ENCODE data around the gene PRKCB. TPM values are rescaled to one million over a fixed set of nuclear protein-coding genes. Genes with fewer than 3 reads are reported as not detected.

The PRKCB gene
- total and polyA plus RNA-seq, 4 donors: 1.6 to 9.4 (median 4.0) TPM

GRCh38 chr16:23909792-23910418, 74.1 kb downstream of the PRKCB start:
- Histone ChIP-seq H3K27me3 (ENCODE audit: control insufficient read depth in 4 of 4, insufficient read depth in 4 of 4, low read length in 3 of 4) (no peaks in the 10 kb centered on the region), H3K9ac (ENCODE audit: low read depth in 1 of 2, low read length in 2 of 2) (no peak overlapping the region), H3K4me1 (ENCODE audit: control insufficient read depth in 4 of 4, insufficient read depth in 4 of 4, low read length in 3 of 4) (peaks cover 0 to 1% (median 0%) of the 10 kb centered on the region in 4 donors), H3K9me3 (ENCODE audit: control insufficient read depth in 4 of 4, low read length in 3 of 4) (no peaks in the 10 kb centered on the region), H3K27ac (ENCODE audit: low read depth in 1 of 2, low read length in 2 of 2) (no peak overlapping the region), H3K4me3 (ENCODE audit: low read depth in 1 of 3, low read length in 3 of 3) (no peak overlapping the region), H3K36me3 (ENCODE audit: control insufficient read depth in 4 of 4, insufficient read depth in 3 of 4, low read depth in 1 of 4, low read length in 3 of 4) (no peaks in the 10 kb centered on the region)
- no peak for TF ChIP-seq FOXA1 (IDR thresholded peaks at IDR 0.05)
- no peak for TF ChIP-seq ATF3 (IDR thresholded peaks at IDR 0.05)
- TF ChIP-seq REST (IDR thresholded peaks at IDR 0.05): no peak
- TF ChIP-seq NR2F2 (IDR thresholded peaks at IDR 0.05): no peak
- no peak for TF ChIP-seq YY1 (IDR thresholded peaks at IDR 0.05)
- no peak for TF ChIP-seq SP1 (IDR thresholded peaks at IDR 0.05)
- TF ChIP-seq MAX (IDR thresholded peaks at IDR 0.05): no peak
- TF ChIP-seq ZBTB33 (IDR thresholded peaks at IDR 0.05): no peak
- TF ChIP-seq RAD21 (IDR thresholded peaks at IDR 0.05): no peak
- no peak for TF ChIP-seq JUND (IDR thresholded peaks at IDR 0.05)
- TF ChIP-seq RXRA (IDR thresholded peaks at IDR 0.05): no peak
- TF ChIP-seq CTCF (IDR thresholded peaks at IDR 0.05; ENCODE audit: low read depth, low read length, missing input control): no peak
- no peak for TF ChIP-seq EGR1 (IDR thresholded peaks at IDR 0.05; ENCODE audit: low read depth in 2 of 2)
- no peak for TF ChIP-seq FOXA2 (IDR thresholded peaks at IDR 0.05)
- TF ChIP-seq GABPA (IDR thresholded peaks at IDR 0.05 in 1 of 2, conservative IDR thresholded peaks at IDR 0.05 in 1 of 2): no peak
- TF ChIP-seq TAF1 (conservative IDR thresholded peaks at IDR 0.05): no peak
- TF ChIP-seq HNF4G (IDR thresholded peaks at IDR 0.05): no peak
- TF ChIP-seq HNF4A (conservative IDR thresholded peaks at IDR 0.05): no peak
- WGBS: 69% methylated on average over 8 of the region's 8 CpGs
- DNase-seq (ENCODE audit: low spot score): no peak
